Stimulated activated CD4-positive, alpha-beta T cell treated with anti-CD3 and anti-CD28 coated beads, Interleukin-12 subunit alpha, Interleukin-12 subunit beta, amount 100 ng/mL, for 4 hours (primary cell): ENCODE measurements around the gene DTX1.

Experiments
- DNase-seq: peaks from one replicate; pipeline ENCODE4 v3.0.0-alpha.2; 2020

Gene DTX1

DNA sequence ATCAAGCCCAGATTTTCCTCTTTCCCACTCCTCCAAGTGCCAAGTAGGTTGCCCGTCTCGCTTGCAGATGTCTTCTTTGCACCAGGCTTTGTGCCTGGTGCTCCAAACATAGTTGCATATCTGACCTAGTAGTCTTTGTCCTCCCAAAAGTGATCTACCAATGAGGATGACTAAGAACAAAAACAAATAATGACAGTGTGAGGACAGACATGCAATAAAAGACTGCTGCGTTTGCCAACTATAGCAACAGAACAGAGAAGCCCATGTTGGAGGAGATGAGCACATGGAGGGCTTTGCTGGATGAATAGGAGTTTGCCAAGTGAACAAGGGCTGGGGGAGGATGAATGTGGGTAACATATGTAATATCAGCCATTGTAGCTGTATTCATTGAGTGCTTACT, 15.6 kb downstream of the DTX1 start:
- no peak for DNase-seq

DNA sequence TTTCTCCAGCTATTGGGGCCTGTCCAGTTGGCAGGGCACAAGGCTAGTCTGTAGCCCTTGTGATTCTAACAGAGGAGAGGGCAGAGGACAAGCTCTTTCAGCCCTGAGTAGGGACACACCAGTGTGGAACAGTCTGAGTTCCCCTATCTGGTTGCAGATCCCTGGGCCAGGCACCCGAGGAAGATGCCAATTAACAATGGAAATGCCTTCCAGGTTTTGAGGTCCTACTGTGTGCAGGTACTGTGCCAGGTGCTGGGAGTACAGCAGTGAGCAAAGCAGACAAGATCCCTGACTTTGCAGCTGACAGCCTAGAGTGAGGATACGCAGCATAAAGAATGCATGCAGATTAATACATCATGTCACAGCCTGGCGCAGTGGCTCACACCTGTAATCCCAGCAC, 17.1 kb downstream of the DTX1 start:
- no peak for DNase-seq

DNA sequence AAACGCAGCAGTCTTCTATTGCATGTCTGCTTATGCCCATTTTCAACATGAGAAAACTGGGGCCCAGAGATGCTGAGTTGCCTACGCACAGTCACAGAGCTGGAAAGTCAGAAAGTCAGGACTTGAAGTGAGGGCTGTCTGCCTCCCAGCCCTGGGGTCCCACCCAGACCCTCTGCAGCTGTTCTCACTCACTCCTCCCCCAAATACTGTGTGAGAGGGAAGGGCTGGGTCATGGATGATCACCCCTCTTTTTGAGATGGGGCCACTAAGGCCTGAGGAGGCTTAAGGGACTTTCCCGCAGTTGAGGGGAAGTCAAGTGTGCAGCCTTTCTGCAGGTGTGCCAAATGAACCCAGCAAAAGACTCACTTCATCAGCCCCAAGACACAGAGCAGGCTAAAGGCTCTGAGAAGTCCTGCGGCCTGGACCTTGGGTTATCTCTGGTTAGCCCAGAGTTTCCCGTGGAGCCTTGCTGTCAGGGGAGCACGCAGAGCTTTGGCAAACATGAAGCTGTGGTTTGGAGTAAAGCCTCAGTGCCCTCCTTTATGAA, 18.7 kb downstream of the DTX1 start:
- DNase-seq, result no peak

DNA sequence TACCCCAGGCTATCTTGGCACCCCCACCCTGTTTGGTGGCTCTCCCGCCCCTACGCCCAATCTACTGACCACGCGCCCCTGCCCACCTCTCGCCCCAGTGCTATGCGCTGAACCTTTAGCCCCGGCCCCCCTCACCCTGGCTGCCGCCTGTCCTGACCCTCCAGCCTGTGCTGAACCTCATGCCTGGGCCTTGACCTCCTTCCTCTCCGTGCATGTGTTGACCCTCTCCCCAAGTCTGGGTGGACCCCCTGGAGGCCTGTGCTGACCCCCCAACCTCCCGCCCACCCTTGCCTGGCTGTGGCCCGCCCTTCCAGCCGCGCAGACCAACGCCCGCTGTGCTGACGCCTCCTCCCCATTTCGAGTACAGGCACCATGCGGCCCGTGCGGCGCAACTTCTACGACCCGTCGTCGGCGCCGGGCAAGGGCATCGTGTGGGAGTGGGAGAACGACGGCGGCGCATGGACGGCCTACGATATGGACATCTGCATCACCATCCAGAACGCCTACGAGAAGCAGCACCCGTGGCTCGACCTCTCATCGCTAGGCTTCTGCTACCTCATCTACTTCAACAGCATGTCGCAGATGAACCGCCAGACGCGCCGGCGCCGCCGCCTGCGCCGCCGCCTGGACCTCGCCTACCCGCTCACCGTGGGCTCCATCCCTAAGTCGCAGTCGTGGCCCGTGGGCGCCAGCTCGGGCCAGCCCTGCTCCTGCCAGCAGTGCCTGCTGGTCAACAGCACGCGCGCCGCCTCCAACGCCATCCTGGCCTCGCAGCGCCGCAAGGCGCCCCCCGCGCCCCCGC, 20.7 kb downstream of the DTX1 start:
- no peak for DNase-seq

DNA sequence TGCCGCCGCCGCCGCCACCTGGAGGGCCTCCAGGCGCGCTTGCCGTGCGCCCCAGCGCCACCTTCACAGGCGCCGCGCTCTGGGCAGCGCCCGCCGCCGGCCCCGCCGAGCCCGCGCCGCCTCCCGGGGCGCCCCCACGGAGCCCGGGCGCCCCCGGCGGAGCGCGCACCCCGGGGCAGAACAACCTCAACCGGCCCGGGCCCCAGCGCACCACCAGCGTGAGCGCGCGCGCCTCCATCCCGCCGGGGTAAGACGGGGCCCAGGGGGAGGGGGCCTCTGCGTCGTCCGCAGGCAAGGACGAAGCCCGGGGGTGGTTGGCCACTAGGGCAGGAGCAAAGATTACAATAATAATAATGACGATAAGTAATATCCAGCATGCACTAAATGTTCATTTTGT, 21.3 kb downstream of the DTX1 start:
- DNase-seq, result no peak

DNA sequence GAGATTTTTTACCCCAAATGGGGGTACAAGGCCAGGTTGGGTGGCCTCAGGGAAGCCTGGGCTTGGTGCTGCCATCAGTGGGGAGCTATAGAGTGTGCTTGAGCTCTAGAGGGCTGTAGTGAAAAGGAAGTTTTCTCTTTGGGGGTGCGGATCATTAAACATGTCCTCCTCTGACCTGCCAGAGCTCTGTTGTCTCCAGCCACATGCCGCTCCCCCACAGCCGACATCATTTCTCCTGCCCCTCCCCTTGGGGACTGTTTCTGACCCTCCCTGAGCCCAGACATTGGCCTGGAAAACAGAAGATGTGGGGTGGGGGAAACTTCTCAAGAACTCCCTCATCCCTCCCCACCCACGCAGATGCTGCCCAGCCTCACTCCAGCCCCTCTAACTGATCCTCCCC, 25.3 kb downstream of the DTX1 start:
- DNase-seq, result no peak

DNA sequence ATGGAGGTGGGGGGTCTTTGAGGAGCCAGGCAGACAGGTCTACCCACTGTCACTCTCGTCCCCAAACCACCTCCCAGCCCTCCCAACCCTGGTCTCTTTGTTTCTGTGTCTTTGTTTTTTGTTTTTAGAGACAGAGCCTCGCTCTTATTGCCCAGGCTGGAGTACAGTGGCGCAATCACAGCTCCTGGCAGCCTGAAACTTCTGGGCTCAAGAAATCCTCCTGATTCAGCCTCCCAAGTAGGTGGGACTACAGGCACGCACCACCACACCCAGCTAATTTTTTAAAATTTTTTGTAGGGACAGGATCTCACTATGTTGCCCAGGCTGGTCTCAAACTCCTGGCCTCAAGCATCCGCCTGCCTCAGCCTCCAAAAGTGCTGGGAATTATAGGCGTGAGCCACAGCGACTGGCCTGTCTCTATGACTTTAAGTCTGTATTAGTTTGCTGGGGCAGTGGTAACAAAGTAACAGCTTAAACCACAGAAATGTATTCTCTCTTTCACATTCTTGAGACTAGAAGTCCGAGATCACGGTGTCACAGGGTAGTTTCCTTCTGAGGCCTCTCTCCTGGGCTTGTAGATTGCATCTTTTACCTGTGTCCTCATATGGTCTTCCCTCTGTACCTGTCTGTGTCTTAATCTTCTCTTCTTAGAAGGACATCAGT, 26.1 kb downstream of the DTX1 start:
- DNase-seq, result no peak

DNA sequence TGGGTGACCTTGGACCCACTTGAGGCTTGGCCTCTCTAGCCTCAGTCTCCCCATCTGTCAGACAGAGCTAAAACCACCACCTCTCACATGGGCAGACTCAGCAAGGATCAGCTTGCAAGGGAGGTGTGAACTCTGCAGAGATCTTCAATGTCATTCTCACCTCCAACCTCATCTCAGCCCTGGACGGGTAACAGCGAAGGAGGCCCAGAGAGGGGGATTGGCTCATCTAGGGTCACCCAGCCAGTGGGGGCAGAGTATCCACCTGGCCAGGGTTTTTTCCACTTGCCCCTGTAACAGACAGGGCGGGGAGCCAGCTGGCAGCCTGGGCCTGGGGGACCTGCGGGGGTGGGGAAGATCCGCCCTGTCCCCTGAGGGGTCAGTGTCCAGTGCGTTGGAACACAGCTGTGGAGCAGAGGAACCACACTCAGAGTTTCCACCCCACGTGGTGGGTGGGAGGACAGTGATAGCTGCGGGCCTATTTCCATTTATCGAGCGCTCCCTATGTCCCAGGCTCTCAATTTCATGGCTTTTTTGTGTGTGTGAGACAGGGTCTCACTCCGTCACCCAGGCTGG, 27.4 kb downstream of the DTX1 start:
- no peak for DNase-seq

DNA sequence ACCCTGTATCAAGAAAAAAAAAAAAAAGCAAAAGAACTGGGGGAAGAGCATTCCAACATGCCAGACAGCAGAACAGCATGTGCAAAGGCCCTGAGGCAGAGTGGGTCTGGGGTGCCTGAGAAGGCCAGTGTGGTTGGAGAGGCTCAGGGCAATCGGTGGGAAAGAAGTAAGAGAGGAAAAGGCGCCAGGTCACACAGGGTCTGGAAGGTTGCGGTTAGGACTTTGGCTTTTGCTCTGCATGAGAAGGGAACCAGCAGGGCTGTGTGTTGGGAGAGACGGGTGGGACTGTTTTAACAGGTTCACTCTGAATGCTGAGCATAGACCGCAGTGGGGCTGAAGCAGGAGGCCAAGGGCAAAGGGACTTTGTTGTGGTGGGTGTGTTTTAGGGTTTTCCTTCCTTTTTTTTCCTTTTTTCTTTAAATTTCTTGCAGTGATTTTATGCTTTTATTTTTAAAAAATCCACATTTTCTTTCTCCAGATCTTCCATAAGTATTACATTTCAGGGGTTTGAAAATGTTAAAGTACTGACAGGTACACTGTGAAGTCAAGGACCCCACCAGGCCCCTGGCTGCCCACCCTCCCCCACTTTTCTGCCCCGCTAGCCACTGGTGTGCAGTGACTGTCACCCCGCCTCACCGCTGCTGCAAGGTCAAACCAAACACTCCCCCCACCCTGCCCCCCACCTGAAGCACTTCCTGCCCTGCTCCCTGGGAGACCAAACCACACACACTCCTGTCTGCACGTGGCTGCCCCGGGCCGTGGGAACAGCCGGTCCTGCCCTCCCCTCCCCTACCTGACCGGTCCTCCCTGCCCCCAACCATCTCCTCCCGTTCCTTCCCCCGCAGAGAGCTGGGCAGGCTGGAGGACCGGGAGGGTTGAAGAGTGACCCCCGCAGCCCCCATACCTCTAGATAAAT, 30.0 kb downstream of the DTX1 start:
- peak; percentile 25 for DNase-seq

DNA sequence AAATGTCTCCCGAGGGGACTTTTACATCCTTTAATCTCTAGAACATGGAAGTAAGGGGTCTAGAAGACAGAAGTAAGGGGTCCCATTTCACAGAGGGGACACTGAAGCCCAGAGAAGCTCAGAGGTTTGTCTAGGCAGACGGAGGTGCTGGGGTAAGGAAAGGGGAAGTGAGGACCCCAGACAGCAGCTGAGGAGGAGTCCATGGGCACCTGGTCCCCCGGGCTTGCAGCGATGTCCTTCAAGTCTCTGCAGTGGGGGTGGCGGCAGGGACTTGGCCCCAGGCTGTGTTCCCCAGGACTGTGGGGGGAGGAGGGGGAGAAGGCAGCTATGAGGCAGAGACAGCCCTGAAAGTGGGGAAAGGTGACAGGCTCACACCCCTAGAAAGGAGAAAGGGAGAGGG, 30.7 kb downstream of the DTX1 start:
- no peak for DNase-seq

DNA sequence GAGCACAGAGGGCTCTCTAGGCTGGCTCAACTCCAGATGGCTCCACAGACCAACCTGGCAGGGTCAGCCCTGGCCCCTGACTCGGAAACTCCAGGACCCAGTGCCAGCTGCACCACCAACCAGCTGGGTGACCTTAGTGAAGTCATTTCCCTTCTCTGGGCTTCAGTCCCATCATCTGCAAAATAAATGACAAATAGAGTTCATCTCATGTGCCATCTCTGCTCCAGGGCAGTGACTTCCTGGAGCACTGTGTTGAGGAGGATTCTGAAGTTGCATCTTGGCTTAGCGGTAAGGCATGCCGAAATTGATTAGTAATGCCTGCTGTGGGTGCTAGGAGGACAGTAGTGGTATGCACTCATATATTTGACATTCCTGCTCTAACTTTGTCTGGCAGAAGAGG, 31.5 kb downstream of the DTX1 start:
- DNase-seq, result no peak

DNA sequence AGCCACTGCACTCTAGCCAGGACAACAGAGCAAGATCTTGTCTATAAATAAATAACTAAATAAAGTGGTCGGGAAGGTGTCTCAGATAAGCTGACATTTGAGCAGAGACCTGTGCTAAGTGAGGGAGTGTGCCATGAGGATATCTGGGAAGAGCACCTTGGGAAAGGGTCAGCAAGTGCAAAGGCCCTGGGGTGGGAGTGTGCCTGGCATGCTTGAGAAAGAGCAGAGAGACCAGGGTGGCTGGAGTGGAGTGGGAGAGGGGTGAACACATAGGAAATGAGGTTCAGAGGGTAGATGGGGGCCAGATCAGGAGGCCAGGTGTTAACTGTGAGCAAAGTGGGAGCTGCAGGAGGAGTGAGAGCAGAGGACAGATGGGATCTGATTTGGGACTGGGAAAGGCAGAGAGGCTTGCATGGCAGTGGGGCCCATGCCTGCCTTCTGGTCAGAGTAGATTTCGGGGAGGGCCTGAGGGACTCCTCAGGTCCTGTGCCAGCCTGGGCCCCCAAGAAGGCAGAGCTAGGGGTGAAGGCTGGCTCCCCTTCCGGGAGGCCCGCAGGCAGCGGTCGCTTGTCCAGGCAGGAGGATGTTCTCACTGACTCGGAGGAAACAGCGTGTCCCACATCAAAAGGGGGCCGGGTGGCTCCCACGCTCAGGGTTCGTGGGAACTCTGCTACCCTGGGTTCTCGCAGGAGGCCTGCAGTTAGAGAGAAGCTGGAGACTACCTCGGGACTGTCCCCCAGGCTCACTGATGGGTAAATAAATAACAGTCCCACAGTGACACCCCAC, 32.6 kb downstream of the DTX1 start:
- DNase-seq, result peak; percentile 54

DNA sequence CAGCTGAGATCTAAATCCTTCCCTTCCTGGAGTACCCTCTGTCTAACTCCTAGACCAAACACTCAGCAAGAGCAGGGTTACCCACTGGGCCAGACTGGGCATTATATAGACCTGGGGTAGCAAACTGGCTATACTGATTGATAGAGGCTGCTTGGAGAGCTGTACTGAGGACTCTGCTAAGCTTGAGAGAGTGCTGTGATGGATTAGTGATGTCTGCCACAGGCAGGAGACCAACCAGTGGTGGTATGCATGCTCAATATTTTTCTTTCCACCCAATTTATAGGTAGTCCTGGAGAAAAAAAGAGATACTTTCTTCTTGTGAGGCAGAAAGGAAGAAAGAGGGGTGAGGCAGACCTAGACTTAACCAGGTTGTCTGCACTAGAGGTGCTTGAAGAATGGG, 33.3 kb downstream of the DTX1 start:
- no peak for DNase-seq

DNA sequence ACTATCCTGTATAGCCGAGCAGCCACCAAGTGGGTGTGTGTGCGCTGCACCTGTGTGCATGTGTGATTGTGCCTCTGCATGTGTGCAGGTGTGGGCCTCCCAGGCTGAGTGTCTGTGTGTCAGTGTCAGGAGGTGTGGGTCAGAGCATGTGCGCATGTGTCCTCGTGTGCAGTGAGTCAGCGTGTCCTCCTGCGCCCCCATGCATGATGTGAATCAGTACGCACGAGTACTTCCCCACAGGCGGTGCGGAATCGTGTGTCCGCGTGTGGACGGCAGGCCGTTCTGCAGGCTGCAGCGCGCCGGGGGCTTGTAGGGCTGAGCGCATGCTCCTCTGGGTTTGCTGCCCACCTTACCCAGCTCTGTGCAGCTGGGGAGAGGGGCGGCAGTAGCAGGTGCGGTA, 34.2 kb downstream of the DTX1 start:
- DNase-seq, result no peak

DNA sequence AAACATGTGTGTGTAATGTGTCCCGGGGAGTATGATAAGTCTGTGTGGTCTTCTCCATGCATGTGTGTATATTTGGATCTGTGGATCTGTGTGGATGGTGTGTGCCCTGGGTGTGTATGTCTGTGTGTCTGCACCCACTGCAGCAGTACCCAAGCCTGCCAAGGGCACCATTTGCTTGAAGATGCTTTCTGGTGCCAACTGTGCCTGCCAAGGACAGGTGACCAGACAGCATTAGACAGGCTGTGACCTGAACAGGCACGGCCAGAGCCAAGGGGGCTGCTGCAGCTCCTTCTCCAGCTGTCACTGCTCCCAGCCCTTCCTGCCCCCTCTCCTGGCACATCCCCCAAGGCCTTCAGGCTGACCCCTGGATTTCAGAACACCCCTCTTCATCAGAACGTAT, 35.0 kb downstream of the DTX1 start:
- DNase-seq, result no peak

DNA sequence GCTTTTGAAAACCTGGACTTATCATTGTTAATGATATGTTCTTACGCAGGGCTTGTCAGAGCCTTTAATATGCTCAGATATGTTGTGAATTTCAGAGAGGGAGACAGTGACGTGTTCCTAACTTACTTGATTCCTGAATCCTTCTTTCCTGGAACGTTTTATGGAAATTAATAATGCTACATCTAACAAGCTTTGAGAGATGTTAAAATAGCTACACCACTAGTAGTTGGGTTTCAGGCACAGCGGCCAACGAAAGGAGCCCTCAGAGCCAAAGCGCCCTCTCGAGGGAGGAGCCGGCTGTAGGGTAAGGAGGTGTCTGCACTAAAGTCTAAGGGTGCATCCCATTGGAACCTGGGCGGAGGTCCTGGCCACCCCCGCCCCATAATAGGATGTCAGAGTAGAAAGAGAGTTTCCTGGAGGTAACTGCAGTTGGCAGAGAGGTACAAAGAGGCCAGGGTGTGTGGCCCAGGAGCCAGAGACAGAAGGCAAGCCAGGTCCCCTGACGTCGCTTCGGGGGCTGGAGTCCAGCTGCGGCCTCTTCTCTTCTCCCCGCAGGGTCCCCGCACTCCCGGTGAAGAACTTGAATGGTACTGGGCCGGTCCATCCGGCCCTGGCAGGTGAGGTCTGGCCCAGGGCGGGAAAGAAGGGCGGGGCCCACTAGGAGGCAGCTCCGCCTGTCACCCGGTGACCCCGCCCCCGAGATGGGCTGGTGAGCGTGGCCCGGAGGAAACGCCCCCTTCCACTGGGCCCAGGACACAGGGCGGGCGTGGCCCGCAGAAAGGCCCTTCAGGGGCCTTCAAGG, 36.3 kb downstream of the DTX1 start:
- no peak for DNase-seq

DNA sequence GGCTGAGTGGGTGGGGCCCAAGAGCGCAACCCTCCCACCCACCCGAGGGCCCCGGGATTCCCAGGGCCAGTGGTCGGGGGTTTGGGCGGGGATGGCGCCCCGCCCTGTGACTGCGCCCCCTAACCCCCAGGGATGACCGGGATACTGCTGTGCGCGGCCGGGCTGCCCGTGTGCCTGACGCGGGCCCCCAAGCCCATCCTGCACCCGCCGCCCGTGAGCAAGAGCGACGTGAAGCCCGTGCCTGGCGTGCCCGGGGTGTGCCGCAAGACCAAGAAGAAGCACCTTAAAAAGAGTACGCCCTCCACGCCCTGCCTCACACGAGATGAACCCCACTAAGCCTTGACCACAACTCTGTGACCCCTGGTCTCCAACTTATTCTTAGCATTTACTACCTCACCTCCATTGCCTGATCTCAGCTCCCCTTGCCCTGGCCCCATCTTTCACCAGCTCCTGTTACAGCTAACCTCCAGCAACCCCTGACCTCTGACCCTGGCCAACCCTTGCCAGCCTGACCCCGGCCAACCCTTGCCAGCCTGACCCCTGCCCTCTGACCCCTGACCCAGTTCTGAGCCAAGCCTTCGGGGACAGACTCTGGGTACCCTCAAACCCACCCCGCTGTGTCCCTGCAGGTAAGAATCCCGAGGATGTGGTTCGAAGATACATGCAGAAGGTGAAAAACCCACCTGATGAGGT, 37.0 kb downstream of the DTX1 start:
- DNase-seq, result no peak

DNA sequence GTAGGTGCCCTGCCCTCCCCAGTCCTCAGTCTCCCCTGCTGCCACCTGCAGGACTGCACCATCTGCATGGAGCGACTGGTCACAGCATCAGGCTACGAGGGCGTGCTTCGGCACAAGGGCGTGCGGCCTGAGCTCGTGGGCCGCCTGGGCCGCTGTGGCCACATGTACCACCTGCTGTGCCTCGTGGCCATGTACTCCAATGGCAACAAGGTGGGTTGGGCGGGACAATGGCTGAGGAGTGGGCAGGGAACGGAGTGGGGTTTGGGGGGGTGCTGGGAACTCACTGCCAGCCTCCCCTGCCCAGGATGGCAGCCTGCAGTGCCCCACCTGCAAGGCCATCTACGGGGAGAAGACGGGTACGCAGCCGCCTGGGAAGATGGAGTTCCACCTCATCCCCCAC, 38.2 kb downstream of the DTX1 start:
- no peak for DNase-seq

DNA sequence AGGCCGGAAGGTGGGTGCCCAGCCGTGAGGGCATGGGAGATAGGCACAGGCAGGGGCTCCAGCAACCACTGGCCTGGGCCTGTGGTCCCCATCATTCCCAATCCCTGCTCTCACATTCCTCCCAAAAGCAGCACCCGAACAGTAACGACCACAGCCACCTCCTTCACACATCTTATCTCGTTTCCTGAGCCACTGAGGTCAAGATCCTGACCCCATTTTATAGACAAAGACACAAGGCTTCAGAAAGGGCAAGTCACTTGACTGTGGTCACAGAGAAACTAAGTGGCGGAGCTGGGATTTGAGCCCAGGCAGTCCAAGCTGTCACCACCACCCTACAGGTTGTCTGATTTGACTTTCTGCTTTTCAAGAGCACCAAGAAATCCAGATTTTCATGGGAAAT, 38.9 kb downstream of the DTX1 start:
- DNase-seq, result no peak

DNA sequence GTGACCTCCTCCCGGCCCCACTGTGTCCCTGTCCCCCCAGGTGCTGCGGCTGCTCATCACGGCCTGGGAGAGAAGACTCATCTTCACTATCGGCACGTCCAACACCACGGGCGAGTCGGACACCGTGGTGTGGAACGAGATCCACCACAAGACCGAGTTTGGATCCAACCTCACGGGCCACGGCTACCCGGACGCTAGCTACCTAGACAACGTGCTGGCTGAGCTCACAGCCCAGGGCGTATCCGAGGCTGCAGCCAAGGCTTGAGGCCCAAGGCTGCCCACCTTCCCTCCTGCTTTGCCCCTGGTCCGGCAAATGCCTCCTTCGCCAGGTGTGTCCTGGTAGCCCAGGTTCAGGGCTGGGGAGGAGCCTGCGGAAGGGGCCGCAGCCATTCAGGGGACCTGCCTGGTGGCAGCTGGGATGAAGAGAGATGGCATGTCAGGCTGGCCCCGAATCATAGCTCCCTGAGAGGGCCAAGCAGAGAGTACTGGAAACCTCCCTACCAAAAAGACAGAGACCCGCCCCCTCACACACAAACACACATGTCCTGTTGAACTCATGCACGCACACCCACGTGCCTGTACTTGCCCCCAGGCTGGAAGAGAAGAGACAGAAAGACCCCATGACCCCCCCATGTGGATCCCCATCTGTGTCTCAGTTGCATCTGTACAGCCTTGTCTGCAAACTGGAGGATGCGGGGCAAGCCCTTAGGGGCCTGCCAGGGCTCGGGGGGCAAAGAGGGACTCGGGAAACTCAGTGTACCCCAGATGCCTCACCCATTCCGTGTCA, 40.3 kb downstream of the DTX1 start:
- DNase-seq, result no peak
